ENCODE results near the gene HTR3B. TPM values are rescaled to one million over a fixed set of nuclear protein-coding genes. Genes with fewer than 3 reads are reported as not detected.

Gene HTR3B
- polyA plus RNA-seq, 3 donors = 0.04 to 0.14 TPM; not detected in 1

DNA sequence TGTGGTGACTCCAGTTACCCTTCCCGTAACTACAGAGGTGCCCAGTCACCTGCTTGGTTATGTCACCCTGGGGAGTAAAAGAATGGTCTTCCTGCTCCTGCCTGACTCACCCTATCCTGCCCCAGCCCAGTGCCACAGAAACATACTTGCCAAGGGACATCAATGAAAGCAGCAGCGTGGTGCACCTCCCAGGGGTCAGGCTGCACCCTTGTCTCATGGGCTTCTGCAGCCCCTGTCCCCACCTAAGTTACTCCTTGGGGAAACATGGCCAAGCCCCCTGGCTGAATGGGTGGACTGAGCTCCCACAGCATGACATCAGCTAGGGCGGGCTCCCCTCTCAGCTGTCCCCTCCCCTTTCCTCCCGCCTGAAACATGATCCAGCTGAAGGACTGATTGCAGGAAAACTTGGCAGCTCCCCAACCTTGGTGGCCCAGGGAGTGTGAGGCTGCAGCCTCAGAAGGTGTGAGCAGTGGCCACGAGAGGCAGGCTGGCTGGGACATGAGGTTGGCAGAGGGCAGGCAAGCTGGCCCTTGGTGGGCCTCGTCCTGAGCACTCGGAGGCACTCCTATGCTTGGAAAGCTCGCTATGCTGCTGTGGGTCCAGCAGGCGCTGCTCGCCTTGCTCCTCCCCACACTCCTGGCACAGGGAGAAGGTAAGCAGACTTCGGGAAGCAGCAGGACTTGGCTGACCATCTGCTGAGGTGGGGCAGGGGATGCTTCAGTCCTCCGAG, 70.3 kb downstream of the HTR3B start, which contains the start of gene HTR3A:
Gene HTR3A, plus strand, starts transcription at position 368 of the 730 bp plus-strand sequence. Its CDS starts 218 bp downstream, at position 586.
- intact Hi-C loops (cut with micrococcal nuclease) = no loop called here
- TF ChIP-seq, protein P1, sequence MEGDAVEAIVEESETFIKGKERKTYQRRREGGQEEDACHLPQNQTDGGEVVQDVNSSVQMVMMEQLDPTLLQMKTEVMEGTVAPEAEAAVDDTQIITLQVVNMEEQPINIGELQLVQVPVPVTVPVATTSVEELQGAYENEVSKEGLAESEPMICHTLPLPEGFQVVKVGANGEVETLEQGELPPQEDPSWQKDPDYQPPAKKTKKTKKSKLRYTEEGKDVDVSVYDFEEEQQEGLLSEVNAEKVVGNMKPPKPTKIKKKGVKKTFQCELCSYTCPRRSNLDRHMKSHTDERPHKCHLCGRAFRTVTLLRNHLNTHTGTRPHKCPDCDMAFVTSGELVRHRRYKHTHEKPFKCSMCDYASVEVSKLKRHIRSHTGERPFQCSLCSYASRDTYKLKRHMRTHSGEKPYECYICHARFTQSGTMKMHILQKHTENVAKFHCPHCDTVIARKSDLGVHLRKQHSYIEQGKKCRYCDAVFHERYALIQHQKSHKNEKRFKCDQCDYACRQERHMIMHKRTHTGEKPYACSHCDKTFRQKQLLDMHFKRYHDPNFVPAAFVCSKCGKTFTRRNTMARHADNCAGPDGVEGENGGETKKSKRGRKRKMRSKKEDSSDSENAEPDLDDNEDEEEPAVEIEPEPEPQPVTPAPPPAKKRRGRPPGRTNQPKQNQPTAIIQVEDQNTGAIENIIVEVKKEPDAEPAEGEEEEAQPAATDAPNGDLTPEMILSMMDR (IDR thresholded peaks at IDR 0.05) = no peak

DNA sequence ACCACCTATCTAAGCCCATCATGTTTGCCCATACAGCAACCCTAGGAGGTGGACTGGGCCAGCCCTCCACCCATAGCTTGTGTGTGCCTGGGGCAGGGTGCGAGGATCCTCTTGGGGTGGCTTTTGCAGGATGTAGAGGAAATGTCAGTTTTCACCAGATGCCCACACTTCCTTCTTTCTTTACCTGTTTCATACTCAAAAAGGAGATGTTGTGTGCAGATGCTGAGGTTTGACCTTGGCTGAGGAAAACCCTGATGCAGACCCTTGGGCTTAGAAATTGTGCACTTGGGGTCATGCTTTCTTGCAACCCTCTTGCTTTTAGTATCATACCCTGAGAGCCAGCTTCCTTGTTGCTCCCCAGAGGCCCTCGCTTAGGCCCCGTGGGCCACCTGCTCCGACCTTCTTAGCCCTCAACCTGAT, 72.5 kb downstream of the HTR3B start:
- Histone ChIP-seq H2AFZ (ENCODE audit: insufficient read depth, low read depth, low read length, poor library complexity, severe bottlenecking) (no peak overlapping the region), H4K20me1 (ENCODE audit: insufficient read depth, low read length) (no peaks in the 10 kb centered on the region), H3K4me3 (replicated peaks in 1 of 3; ENCODE audit: low read depth in 2 of 3, low read length in 3 of 3) (no peak overlapping the region), H3K27me3 (ENCODE audit: control insufficient read depth in 2 of 2, insufficient read depth in 2 of 2, low read length in 2 of 2) (no peaks in the 10 kb centered on the region), H3K79me2 (ENCODE audit: insufficient read depth, low read length) (no peaks in the 10 kb centered on the region), H3K36me3 (replicated peaks in 1 of 2; ENCODE audit: control insufficient read depth in 1 of 2, insufficient read depth in 2 of 2, low read length in 2 of 2) (no peaks in the 10 kb centered on the region), H3K4me2 (replicated peaks; ENCODE audit: extremely low read depth, low read length, poor library complexity, severe bottlenecking) (no peak overlapping the region), H3K9me3 (replicated peaks in 1 of 2; ENCODE audit: control insufficient read depth in 1 of 2, insufficient read depth in 1 of 2, low read length in 2 of 2) (no peaks in the 10 kb centered on the region), H3K9ac (ENCODE audit: insufficient read depth, low read length, poor library complexity, severe bottlenecking) (no peak overlapping the region), H3K4me1 (ENCODE audit: control insufficient read depth in 1 of 2, insufficient read depth in 2 of 2, low read length in 2 of 2) (peaks cover 0 to 4% of the 10 kb centered on the region in 2 donors), H3K27ac (ENCODE audit: low read depth in 1 of 2, low read length in 2 of 2) (no peak overlapping the region)
- Mint-ChIP-seq H3K4me3 (no peak overlapping the region), H3K27me3 (ENCODE audit: low read depth in 3 of 3) (peaks cover 3 to 5% (median 3%) of the 10 kb centered on the region in 3 donors), H3K27ac (no peak overlapping the region), H3K36me3 (no peaks in the 10 kb centered on the region), H3K4me1 (peaks cover 45% of the 10 kb centered on the region), H3K9me3 (no peaks in the 10 kb centered on the region)
- WGBS (ENCODE audit: insufficient coverage) = 0% methylated on average over 3 of the region's 4 CpGs
- TF ChIP-seq, protein P1 (IDR thresholded peaks at IDR 0.05) = no peak
- intact Hi-C loops (cut with micrococcal nuclease) = no loop called here
- no peak for DNase-seq

More for the DNA sequence above, 70.3 kb downstream of the HTR3B start, which contains the start of gene HTR3A:
- H3K9me3 Mint-ChIP-seq = no peaks in the 10 kb centered on the region
- H3K79me2 ChIP-seq (ENCODE audit: insufficient read depth, low read length) = no peaks in the 10 kb centered on the region
- H3K4me3 ChIP-seq (replicated peaks in 1 of 3; ENCODE audit: low read depth in 2 of 3, low read length in 3 of 3) = no peak within 1 kb of the TSS
- no peak within 1 kb of the TSS for H2AFZ ChIP-seq (ENCODE audit: insufficient read depth, low read depth, low read length, poor library complexity, severe bottlenecking)
- H3K9ac ChIP-seq (ENCODE audit: insufficient read depth, low read length, poor library complexity, severe bottlenecking) = no peak within 1 kb of the TSS
- H3K4me1 Mint-ChIP-seq = peaks cover 37% of the 10 kb centered on the region
- peak within 1 kb of the TSS in 4 of 7 donors; percentile 5 to 22 (median 6) for H3K27ac Mint-ChIP-seq
- no peaks in the 10 kb centered on the region for H3K9me3 ChIP-seq (replicated peaks in 1 of 2; ENCODE audit: control insufficient read depth in 1 of 2, insufficient read depth in 1 of 2, low read length in 2 of 2)
- no peak within 1 kb of the TSS for H3K4me3 Mint-ChIP-seq
- no peak within 1 kb of the TSS for H3K4me2 ChIP-seq (replicated peaks; ENCODE audit: extremely low read depth, low read length, poor library complexity, severe bottlenecking)
- no peaks in the 10 kb centered on the region for H3K27me3 ChIP-seq (ENCODE audit: control insufficient read depth in 2 of 2, insufficient read depth in 2 of 2, low read length in 2 of 2)
- H3K36me3 ChIP-seq (replicated peaks in 1 of 2; ENCODE audit: control insufficient read depth in 1 of 2, insufficient read depth in 2 of 2, low read length in 2 of 2) = no peaks in the 10 kb centered on the region
- no peak for DNase-seq
- no peak within 1 kb of the TSS for H3K27ac ChIP-seq (ENCODE audit: low read depth in 1 of 2, low read length in 2 of 2)
- no peaks in the 10 kb centered on the region for H4K20me1 ChIP-seq (ENCODE audit: insufficient read depth, low read length)
- no peaks in the 10 kb centered on the region for H3K36me3 Mint-ChIP-seq
- peaks cover 0 to 4% of the 10 kb centered on the region in 2 donors for H3K4me1 ChIP-seq (ENCODE audit: control insufficient read depth in 1 of 2, insufficient read depth in 2 of 2, low read length in 2 of 2)
- WGBS (ENCODE audit: insufficient coverage) = 93% methylated on average over 7 of the region's 12 CpGs
- H3K27me3 Mint-ChIP-seq (ENCODE audit: low read depth in 3 of 3) = peaks cover 0 to 6% (median 0%) of the 10 kb centered on the region in 3 donors

Data from CD14-positive monocyte (primary cell).